SU-DHL-6 (cell line): ENCODE results near the gene RIOK1.

Experiments
- H2AFZ ChIP-seq: fragments of 200-600 bp; sonication (generic); 2 replicates; pipeline ENCODE4 v1.6.1; 2014; ENCODE audit warnings: low read depth, mild to moderate bottlenecking, moderate library complexity, mixed read lengths, antibody characterized with exemption, low read length; ENCODE audit not compliant: severe bottlenecking
- H3F3A ChIP-seq: fragments of 200-600 bp; shearing (Covaris generic); 2 replicates; pipeline ENCODE4 v1.6.0; 2016; ENCODE audit warnings: antibody characterized with exemption, mild to moderate bottlenecking; ENCODE audit not compliant: insufficient read depth
- H3K27ac ChIP-seq: fragments of 200-600 bp; sonication (generic); 2 replicates; pipeline ENCODE4 v1.5.1; 2016; ENCODE audit warnings: low read depth, mild to moderate bottlenecking, low read length, moderate library complexity, mixed read lengths
- H3K27me3 ChIP-seq: fragments of 200-600 bp; sonication (generic), shearing (Covaris generic); 2 replicates; pipeline ENCODE4 v1.6.0; 2014; ENCODE audit warnings: mild to moderate bottlenecking, low read length
- H3K36me3 ChIP-seq: fragments of 200-600 bp; sonication (generic); 2 replicates; pipeline ENCODE4 v1.6.1; 2014; ENCODE audit warnings: mild to moderate bottlenecking, low read length, mixed read lengths
- H3K4me2 ChIP-seq: fragments of 300-600, 200-600 bp; shearing (Covaris generic), sonication (generic); 2 replicates; pipeline ENCODE4 v1.6.0; 2014; ENCODE audit warnings: low read length, low read depth, mild to moderate bottlenecking; ENCODE audit not compliant: poor library complexity, severe bottlenecking
- H3K4me3 ChIP-seq: fragments of 200-600 bp; sonication (generic); 2 replicates; pipeline ENCODE4 v1.5.1; 2014; ENCODE audit warnings: antibody characterized with exemption, low read length, mild to moderate bottlenecking, mixed read lengths; ENCODE audit not compliant: insufficient read depth, poor library complexity, severe bottlenecking
- H3K79me2 ChIP-seq: fragments of 200-600 bp; sonication (generic); 2 replicates; pipeline ENCODE4 v1.6.1; 2014; ENCODE audit warnings: mild to moderate bottlenecking, low read length, moderate library complexity; ENCODE audit not compliant: insufficient read depth
- H3K9ac ChIP-seq: fragments of 200-600 bp; sonication (generic); 2 replicates; pipeline ENCODE4 v1.7.0; 2014; ENCODE audit warnings: mild to moderate bottlenecking, low read length
- H3K9me2 ChIP-seq: fragments of 200-600 bp; sonication (generic); replicated peaks from 2 replicates; pipeline ENCODE4 v1.6.1; 2014; ENCODE audit warnings: low read length; ENCODE audit not compliant: insufficient read depth
- H3K9me3 ChIP-seq: fragments of 200-600 bp; sonication (generic); 2 replicates; pipeline ENCODE4 v1.6.1; 2014; ENCODE audit warnings: low read length, mixed read lengths; ENCODE audit not compliant: insufficient read depth
- H4K20me1 ChIP-seq: fragments of 200-600 bp; sonication (generic); 2 replicates; pipeline ENCODE4 v1.6.1; 2014; ENCODE audit warnings: low read depth, mild to moderate bottlenecking, antibody characterized with exemption, low read length, moderate library complexity, mixed read lengths
- EZH2phosphoT487 ChIP-seq: fragments of 200-600 bp; sonication (generic), shearing (Covaris generic); conservative IDR thresholded peaks from 2 replicates; pipeline ENCODE4 v1.6.1; 2018; ENCODE audit warnings: mild to moderate bottlenecking, antibody characterized with exemption, low read length, moderate library complexity, mixed read lengths
- TF ChIP-seq, protein P1 (sequence below): fragments of 200-600 bp; sonication (generic); IDR thresholded peaks from one replicate; pipeline ENCODE4 v1.5.1; 2017; ENCODE audit warnings: antibody characterized with exemption, mild to moderate bottlenecking, low read length, moderate library complexity; ENCODE audit not compliant: insufficient read depth, poor library complexity, severe bottlenecking

RIOK1 gene

DNA sequence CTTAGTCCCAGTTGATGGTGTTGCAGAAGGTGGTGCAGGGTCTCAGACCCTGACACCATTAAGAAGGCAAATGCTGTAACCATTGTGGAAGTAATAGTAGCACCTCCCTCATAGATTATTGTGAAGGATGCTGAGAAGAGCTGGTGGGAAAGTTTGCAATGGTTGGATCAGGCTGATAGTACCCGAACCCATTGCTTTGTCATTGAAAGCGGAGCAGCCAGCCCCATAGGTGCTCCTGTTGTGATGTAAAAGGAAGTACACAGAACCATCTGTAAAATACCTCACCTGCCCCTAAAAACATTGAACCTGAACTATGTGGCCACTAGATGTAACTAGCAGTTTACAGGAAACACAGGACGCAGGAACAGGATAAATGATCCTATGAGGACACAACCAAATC is 31.5 kb downstream of the RIOK1 start:
- no peak overlapping the region for H3K27ac ChIP-seq
- H3K4me2 ChIP-seq: no peak overlapping the region
- peaks cover 18% of the 10 kb centered on the region for H3K36me3 ChIP-seq

DNA sequence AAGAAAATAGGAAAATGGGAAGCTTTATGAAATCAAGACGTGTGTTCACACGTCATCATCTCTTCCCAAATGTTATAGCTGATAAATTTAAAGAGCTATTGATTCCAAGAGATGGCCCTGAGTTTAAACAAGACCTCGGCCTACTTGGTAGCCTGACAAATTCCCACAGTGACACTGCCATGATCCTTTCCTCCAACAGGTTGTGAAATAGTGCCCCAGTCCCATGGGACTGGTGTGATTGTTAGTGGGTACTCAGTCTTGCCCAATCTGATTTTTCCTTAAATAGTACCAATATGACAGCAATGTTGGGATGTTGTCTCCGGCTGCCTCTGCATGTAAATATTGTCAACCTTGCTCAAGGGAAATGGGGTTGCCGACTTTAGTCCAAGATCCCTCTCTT is 34.5 kb downstream of the RIOK1 start:
- no peaks in the 10 kb centered on the region; the same call in 1 of the 2 replicates for H3K36me3 ChIP-seq
- H3K4me2 ChIP-seq: no peak overlapping the region
- H3K4me3 ChIP-seq: no peak overlapping the region

More for the DNA sequence above, 31.5 kb downstream of the RIOK1 start:
- H2AFZ ChIP-seq: no peak overlapping the region
- no peaks in the 10 kb centered on the region for H4K20me1 ChIP-seq
- no peaks in the 10 kb centered on the region for H3F3A ChIP-seq
- no peak overlapping the region for H3K9ac ChIP-seq
- no peaks in the 10 kb centered on the region for H3K9me2 ChIP-seq
- H3K27me3 ChIP-seq: no peaks in the 10 kb centered on the region
- H3K79me2 ChIP-seq: no peaks in the 10 kb centered on the region
- H3K4me3 ChIP-seq: no peak overlapping the region
- H3K9me3 ChIP-seq: no peaks in the 10 kb centered on the region
- TF ChIP-seq, protein P1, sequence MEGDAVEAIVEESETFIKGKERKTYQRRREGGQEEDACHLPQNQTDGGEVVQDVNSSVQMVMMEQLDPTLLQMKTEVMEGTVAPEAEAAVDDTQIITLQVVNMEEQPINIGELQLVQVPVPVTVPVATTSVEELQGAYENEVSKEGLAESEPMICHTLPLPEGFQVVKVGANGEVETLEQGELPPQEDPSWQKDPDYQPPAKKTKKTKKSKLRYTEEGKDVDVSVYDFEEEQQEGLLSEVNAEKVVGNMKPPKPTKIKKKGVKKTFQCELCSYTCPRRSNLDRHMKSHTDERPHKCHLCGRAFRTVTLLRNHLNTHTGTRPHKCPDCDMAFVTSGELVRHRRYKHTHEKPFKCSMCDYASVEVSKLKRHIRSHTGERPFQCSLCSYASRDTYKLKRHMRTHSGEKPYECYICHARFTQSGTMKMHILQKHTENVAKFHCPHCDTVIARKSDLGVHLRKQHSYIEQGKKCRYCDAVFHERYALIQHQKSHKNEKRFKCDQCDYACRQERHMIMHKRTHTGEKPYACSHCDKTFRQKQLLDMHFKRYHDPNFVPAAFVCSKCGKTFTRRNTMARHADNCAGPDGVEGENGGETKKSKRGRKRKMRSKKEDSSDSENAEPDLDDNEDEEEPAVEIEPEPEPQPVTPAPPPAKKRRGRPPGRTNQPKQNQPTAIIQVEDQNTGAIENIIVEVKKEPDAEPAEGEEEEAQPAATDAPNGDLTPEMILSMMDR: no peak
- TF ChIP-seq EZH2phosphoT487: no peak

DNA sequence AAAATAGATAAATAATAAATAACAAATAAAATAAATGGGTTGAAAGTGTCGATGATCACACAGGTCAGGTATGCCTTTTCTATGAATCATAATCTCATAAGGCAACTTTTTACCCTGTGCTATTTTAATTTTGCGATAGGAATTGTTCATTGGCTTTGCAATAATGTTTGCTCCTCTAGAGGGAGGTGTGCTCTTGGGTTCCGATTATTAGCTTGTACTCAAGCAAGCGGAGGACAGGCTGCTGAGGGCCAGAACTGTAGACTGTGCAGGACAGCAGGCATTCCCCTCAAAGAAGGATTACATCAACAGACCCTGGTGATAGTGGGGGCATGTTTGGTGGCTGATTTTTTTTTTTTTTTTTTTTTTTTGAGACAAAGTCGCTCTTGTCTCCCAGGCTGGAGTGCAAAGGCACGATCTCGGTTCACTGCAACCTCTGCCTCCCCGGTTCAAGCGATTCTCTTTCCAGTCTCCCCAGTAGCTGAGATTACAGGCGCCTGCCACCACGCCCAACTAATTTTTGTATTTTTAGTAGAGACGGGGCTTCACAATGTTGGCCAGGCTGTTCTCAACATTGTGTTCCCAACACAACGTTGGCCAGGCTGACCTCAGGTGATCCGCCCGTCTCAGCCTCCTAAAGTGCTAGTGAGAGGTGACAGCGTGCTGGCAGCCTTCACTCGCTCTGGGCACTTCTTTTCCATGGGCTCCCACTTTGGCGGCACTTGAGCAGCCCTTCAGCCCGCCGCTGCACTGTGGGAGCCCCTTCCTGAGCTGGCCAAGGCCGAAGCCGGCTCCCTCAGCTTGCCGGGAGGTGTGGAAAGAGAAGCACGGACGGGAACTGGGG is 35.6 kb downstream of the RIOK1 start:
- Histone ChIP-seq H3K9me3 (no peaks in the 10 kb centered on the region), H3K9ac (no peak overlapping the region), H3K27ac (no peak overlapping the region), H3K27me3 (no peaks in the 10 kb centered on the region), H3K4me2 (no peak overlapping the region), H3K4me3 (no peak overlapping the region), H2AFZ (no peak overlapping the region), H3K79me2 (no peaks in the 10 kb centered on the region), H3K9me2 (no peaks in the 10 kb centered on the region), H3K36me3 (no peaks in the 10 kb centered on the region; the same call in 1 of the 2 replicates), H3F3A (no peaks in the 10 kb centered on the region), H4K20me1 (no peaks in the 10 kb centered on the region)
- TF ChIP-seq, protein P1: no peak
- no peak for TF ChIP-seq EZH2phosphoT487

More for the DNA sequence above, 34.5 kb downstream of the RIOK1 start:
- no peak overlapping the region for H2AFZ ChIP-seq
- no peaks in the 10 kb centered on the region for H3K27me3 ChIP-seq
- no peak overlapping the region for H3K9ac ChIP-seq
- no peaks in the 10 kb centered on the region for H3F3A ChIP-seq
- no peaks in the 10 kb centered on the region for H3K79me2 ChIP-seq
- no peaks in the 10 kb centered on the region for H3K9me2 ChIP-seq
- H3K27ac ChIP-seq: no peak overlapping the region
- no peak for TF ChIP-seq EZH2phosphoT487
- TF ChIP-seq, protein P1: no peak
- no peaks in the 10 kb centered on the region for H4K20me1 ChIP-seq
- H3K9me3 ChIP-seq: no peaks in the 10 kb centered on the region
